H9 (cell line): Measurements from ENCODE around the gene IFT172. TPM values are rescaled to one million over a fixed set of nuclear protein-coding genes. Genes with fewer than 3 reads are reported as not detected.

Experiments used
- DNase-seq: peaks from one replicate; pipeline ENCODE4 v3.0.0-alpha.2; 2017
- H2AFZ ChIP-seq: one replicate; pipeline ENCODE4 v1.6.1; 2013; ENCODE audit warnings: mild to moderate bottlenecking, low read length, control low read depth, moderate library complexity
- H2AK5ac ChIP-seq: 2 replicates; pipeline ENCODE4 v1.6.1; 2013; ENCODE audit warnings: low read length, control low read depth, mixed read lengths; ENCODE audit not compliant: insufficient read length
- H2BK120ac ChIP-seq: one replicate; pipeline ENCODE4 v1.6.1; 2013; ENCODE audit warnings: low read depth, mild to moderate bottlenecking, low read length, control low read depth, inconsistent platforms; ENCODE audit not compliant: poor library complexity, severe bottlenecking
- H2BK12ac ChIP-seq: 2 replicates; pipeline ENCODE4 v1.6.1; 2013; ENCODE audit warnings: low read length, control low read depth, mixed read lengths, low read depth; ENCODE audit not compliant: insufficient read length
- H2BK15ac ChIP-seq: 2 replicates; pipeline ENCODE4 v1.6.1; 2013; ENCODE audit warnings: low read depth, low read length, control low read depth
- H2BK20ac ChIP-seq: one replicate; pipeline ENCODE4 v1.6.1; 2013; ENCODE audit warnings: low read depth, mild to moderate bottlenecking, low read length, control low read depth, inconsistent platforms; ENCODE audit not compliant: poor library complexity, severe bottlenecking
- H2BK5ac ChIP-seq: 2 replicates; pipeline ENCODE4 v1.6.1; 2013; ENCODE audit warnings: low read length, control low read depth, mixed read lengths; ENCODE audit not compliant: insufficient read length
- H3K14ac ChIP-seq: 2 replicates; pipeline ENCODE4 v1.6.1; 2013; ENCODE audit warnings: low read length, control low read depth; ENCODE audit not compliant: insufficient read depth
- H3K18ac ChIP-seq: 2 replicates; pipeline ENCODE4 v1.6.1; 2013; ENCODE audit warnings: low read depth, mild to moderate bottlenecking, mixed read lengths, low read length, control low read depth; ENCODE audit not compliant: insufficient read length
- H3K23ac ChIP-seq: 2 replicates; pipeline ENCODE4 v1.6.1; 2013; ENCODE audit warnings: low read length, control low read depth, mixed read lengths, low read depth; ENCODE audit not compliant: insufficient read length
- H3K23me2 ChIP-seq: 2 replicates; pipeline ENCODE4 v1.6.1; 2013; ENCODE audit warnings: low read depth, mild to moderate bottlenecking, mixed read lengths, low read length, control low read depth; ENCODE audit not compliant: insufficient read length, poor library complexity, severe bottlenecking
- H3K27ac ChIP-seq: 2 replicates; pipeline ENCODE4 v1.5.1; 2013; ENCODE audit warnings: low read length, control low read depth, mixed read lengths, low read depth; ENCODE audit not compliant: insufficient read length
- H3K27me3 ChIP-seq: 2 replicates; pipeline ENCODE4 v1.6.1; 2013; ENCODE audit warnings: low read length, control low read depth, inconsistent platforms; ENCODE audit not compliant: insufficient read depth
- H3K4ac ChIP-seq: 2 replicates; pipeline ENCODE4 v1.6.1; 2013; ENCODE audit warnings: low read depth, mild to moderate bottlenecking, control low read depth, inconsistent platforms, low read length, moderate library complexity
- H3K4me1 ChIP-seq: 2 replicates; pipeline ENCODE4 v1.6.1; 2013; ENCODE audit warnings: low read length, control low read depth, inconsistent platforms; ENCODE audit not compliant: insufficient read depth
- H3K4me2 ChIP-seq: 2 replicates; pipeline ENCODE4 v1.6.1; 2013; ENCODE audit warnings: low read length, control low read depth, mixed read lengths; ENCODE audit not compliant: insufficient read length, insufficient read depth
- H3K56ac ChIP-seq: 2 replicates; pipeline ENCODE4 v1.6.1; 2013; ENCODE audit warnings: low read depth, mild to moderate bottlenecking, mixed read lengths, low read length, control low read depth; ENCODE audit not compliant: insufficient read length
- H3K79me1 ChIP-seq: 2 replicates; pipeline ENCODE4 v1.6.1; 2013; ENCODE audit warnings: low read depth, mild to moderate bottlenecking, moderate library complexity, low read length, control low read depth, inconsistent platforms; ENCODE audit not compliant: insufficient read depth, poor library complexity, severe bottlenecking
- H3K79me2 ChIP-seq: 2 replicates; pipeline ENCODE4 v1.6.1; 2013; ENCODE audit warnings: low read length, control low read depth, inconsistent platforms; ENCODE audit not compliant: insufficient read depth
- H3K9ac ChIP-seq: 2 replicates; pipeline ENCODE4 v1.6.1; 2013; ENCODE audit warnings: low read length, control low read depth, mixed read lengths; ENCODE audit not compliant: insufficient read length; ENCODE audit errors: extremely low read depth
- H3K9me3 ChIP-seq: one replicate; pipeline ENCODE4 v1.6.1; 2013; ENCODE audit warnings: low read depth, low read length, inconsistent platforms; ENCODE audit not compliant: control insufficient read depth
- H3T11ph ChIP-seq: one replicate; pipeline ENCODE4 v1.6.1; 2013; ENCODE audit warnings: mild to moderate bottlenecking, low read length, control low read depth, inconsistent platforms
- H4K20me1 ChIP-seq: one replicate; pipeline ENCODE4 v1.6.1; 2013; ENCODE audit not compliant: control insufficient read depth, insufficient read length, insufficient read depth
- H4K5ac ChIP-seq: 2 replicates; pipeline ENCODE4 v1.6.1; 2013; ENCODE audit warnings: low read depth, mild to moderate bottlenecking, mixed read lengths, low read length, control low read depth; ENCODE audit not compliant: insufficient read length
- H4K8ac ChIP-seq: replicated peaks from 2 replicates; pipeline ENCODE4 v1.6.1; 2013; ENCODE audit warnings: low read length, control low read depth, mixed read lengths, low read depth; ENCODE audit not compliant: insufficient read length
- H4K91ac ChIP-seq: 2 replicates; pipeline ENCODE4 v1.6.1; 2013; ENCODE audit warnings: low read depth, mild to moderate bottlenecking, moderate library complexity, mixed read lengths, low read length, control low read depth; ENCODE audit not compliant: insufficient read length
- H3K27ac Mint-ChIP-seq, 3 experiments: 2 replicates in 2 of 3; 3 replicates in 1 of 3; pipeline ENCODE4 v1.8.0; 2020 to 2021; ENCODE audit warnings: mixed read lengths in 3 of 3, mild to moderate bottlenecking in 1 of 3, moderate library complexity in 1 of 3
- H3K27me3 Mint-ChIP-seq: 2 replicates; pipeline ENCODE4 v1.8.0; 2021; ENCODE audit warnings: low read depth, mild to moderate bottlenecking, moderate library complexity, mixed read lengths
- H3K36me3 Mint-ChIP-seq, 3 experiments: 2 replicates in 2 of 3; 3 replicates in 1 of 3; pipeline ENCODE4 v1.8.0; 2020 to 2021; ENCODE audit warnings: low read depth in 3 of 3, mixed read lengths in 3 of 3; ENCODE audit not compliant: insufficient read depth in 1 of 3
- H3K4me1 Mint-ChIP-seq, 2 experiments: 2 replicates each; pipeline ENCODE4 v1.8.0; 2020; ENCODE audit warnings: mixed read lengths in 2 of 2
- H3K4me3 Mint-ChIP-seq, 2 experiments: 2 replicates in 1 of 2; 3 replicates in 1 of 2; pipeline ENCODE4 v1.8.0; 2020 to 2021; ENCODE audit warnings: mild to moderate bottlenecking in 2 of 2, mixed read lengths in 2 of 2, moderate library complexity in 1 of 2
- H3K9me3 Mint-ChIP-seq, 2 experiments: 2 replicates in 1 of 2; 3 replicates in 1 of 2; pipeline ENCODE4 v1.8.0; 2020; ENCODE audit warnings: mild to moderate bottlenecking in 2 of 2, mixed read lengths in 2 of 2, moderate library complexity in 1 of 2
- total RNA-seq: library from RNA; stranded (reverse); gene quantifications from 2 replicates; pipeline ENCODE4 v1.2.1, GENCODE V29; 2021
- TF ChIP-seq, protein P1 (sequence below): fragments of 200-600 bp; sonication (generic); conservative IDR thresholded peaks from 3 replicates; pipeline ENCODE4 v1.8.0; 2021; ENCODE audit warnings: antibody characterized with exemption, mild to moderate bottlenecking

Gene IFT172
- total RNA-seq, 1 experiment from 2014 or later: 15.5 TPM

DNA sequence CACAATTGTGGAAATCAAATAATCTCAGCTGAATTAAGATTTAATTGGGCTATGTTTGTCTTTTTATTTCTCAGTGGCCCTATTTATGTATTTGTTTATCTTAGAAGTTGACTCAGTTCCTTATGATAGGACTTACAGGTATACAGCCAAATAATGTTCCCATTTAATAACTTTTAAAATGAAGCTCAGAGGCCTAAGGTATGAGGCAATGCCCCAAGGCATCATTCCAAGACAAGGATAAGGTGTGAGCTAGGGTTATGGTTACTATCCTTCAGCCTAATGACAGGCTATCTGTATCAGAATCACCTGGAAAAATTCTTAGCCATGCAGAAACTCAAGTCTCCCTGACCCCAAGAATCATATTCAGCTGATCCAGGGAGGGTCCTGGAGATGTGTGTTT lies 68.5 kb downstream of the IFT172 start:
- H3K36me3 Mint-ChIP-seq: no peaks in the 10 kb centered on the region
- Histone ChIP-seq H3K9ac (no peak overlapping the region), H2BK12ac (no peak overlapping the region)

More for the DNA sequence above, 68.5 kb downstream of the IFT172 start:
- Histone ChIP-seq H2BK20ac (no peak overlapping the region), H3K4me1 (no peaks in the 10 kb centered on the region), H3K4ac (no peak overlapping the region), H4K5ac (no peak overlapping the region), H3T11ph (no peak overlapping the region), H3K27ac (no peak overlapping the region), H3K4me2 (no peak overlapping the region), H2AK5ac (no peak overlapping the region), H3K23ac (no peak overlapping the region), H3K79me2 (no peaks in the 10 kb centered on the region), H2BK15ac (no peak overlapping the region), H4K8ac (no peak overlapping the region), H3K27me3 (no peaks in the 10 kb centered on the region), H4K20me1 (no peaks in the 10 kb centered on the region), H2AFZ (no peak overlapping the region), H3K23me2 (no peaks in the 10 kb centered on the region), H4K91ac (no peak overlapping the region), H3K79me1 (no peaks in the 10 kb centered on the region), H3K18ac (no peak overlapping the region), H3K56ac (no peak overlapping the region), H3K9me3 (no peaks in the 10 kb centered on the region), H3K14ac (no peak overlapping the region), H2BK5ac (no peak overlapping the region), H2BK120ac (no peak overlapping the region)
- no peak for DNase-seq
- Mint-ChIP-seq H3K27ac (no peak overlapping the region), H3K4me1 (no peaks in the 10 kb centered on the region), H3K27me3 (no peaks in the 10 kb centered on the region), H3K9me3 (no peaks in the 10 kb centered on the region), H3K4me3 (no peak overlapping the region)
- TF ChIP-seq, protein P1, sequence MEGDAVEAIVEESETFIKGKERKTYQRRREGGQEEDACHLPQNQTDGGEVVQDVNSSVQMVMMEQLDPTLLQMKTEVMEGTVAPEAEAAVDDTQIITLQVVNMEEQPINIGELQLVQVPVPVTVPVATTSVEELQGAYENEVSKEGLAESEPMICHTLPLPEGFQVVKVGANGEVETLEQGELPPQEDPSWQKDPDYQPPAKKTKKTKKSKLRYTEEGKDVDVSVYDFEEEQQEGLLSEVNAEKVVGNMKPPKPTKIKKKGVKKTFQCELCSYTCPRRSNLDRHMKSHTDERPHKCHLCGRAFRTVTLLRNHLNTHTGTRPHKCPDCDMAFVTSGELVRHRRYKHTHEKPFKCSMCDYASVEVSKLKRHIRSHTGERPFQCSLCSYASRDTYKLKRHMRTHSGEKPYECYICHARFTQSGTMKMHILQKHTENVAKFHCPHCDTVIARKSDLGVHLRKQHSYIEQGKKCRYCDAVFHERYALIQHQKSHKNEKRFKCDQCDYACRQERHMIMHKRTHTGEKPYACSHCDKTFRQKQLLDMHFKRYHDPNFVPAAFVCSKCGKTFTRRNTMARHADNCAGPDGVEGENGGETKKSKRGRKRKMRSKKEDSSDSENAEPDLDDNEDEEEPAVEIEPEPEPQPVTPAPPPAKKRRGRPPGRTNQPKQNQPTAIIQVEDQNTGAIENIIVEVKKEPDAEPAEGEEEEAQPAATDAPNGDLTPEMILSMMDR: no peak
